ENCODE data around the gene ZNF280D.

- TF ChIP-seq CTCF (IDR thresholded peaks at IDR 0.05), result no peak
- TF ChIP-seq POLR2A (IDR thresholded peaks at IDR 0.05), result no peak
Measured at GRCh38 chr15:56732135-56732885, 999 bp downstream of the ZNF280D start.
